Measurements from ENCODE around the gene GZF1. TPM values are rescaled to one million over a fixed set of nuclear protein-coding genes. Genes with fewer than 3 reads are reported as not detected.

Gene GZF1
- total RNA-seq, 1 donor, result 19.4 TPM

- TF ChIP-seq CTCF (IDR thresholded peaks at IDR 0.05; ENCODE audit: insufficient read depth, low read depth, low read length), result no peak
- DNase-seq (ENCODE audit: low read depth), result no peak
- no peak overlapping the region for H3K4me3 ChIP-seq (ENCODE audit: low read depth, low read length)
Observed at GRCh38 chr20:23367770-23368169, 5.8 kb downstream of the GZF1 start.

- no peak for TF ChIP-seq CTCF (IDR thresholded peaks at IDR 0.05; ENCODE audit: insufficient read depth, low read depth, low read length)
- DNase-seq (ENCODE audit: low read depth), result no peak
- H3K4me3 ChIP-seq (ENCODE audit: low read depth, low read length), result no peak overlapping the region
Observed at GRCh38 chr20:23368316-23369071, 6.5 kb downstream of the GZF1 start.

GRCh38 chr20:23369072-23369823 lies 7.3 kb downstream of the GZF1 start:
- TF ChIP-seq CTCF (IDR thresholded peaks at IDR 0.05; ENCODE audit: insufficient read depth, low read depth, low read length), result no peak
- no peak overlapping the region for H3K4me3 ChIP-seq (ENCODE audit: low read depth, low read length)
- DNase-seq (ENCODE audit: low read depth), result no peak

- no peak for DNase-seq (ENCODE audit: low read depth)
- H3K4me3 ChIP-seq (ENCODE audit: low read depth, low read length), result no peak overlapping the region
- no peak for TF ChIP-seq CTCF (IDR thresholded peaks at IDR 0.05; ENCODE audit: insufficient read depth, low read depth, low read length)
Observed at GRCh38 chr20:23370274-23370673, 8.3 kb downstream of the GZF1 start.

GRCh38 chr20:23370873-23371272 lies 8.9 kb downstream of the GZF1 start:
- no peak for DNase-seq (ENCODE audit: low read depth)
- H3K4me3 ChIP-seq (ENCODE audit: low read depth, low read length), result no peak overlapping the region
- no peak for TF ChIP-seq CTCF (IDR thresholded peaks at IDR 0.05; ENCODE audit: insufficient read depth, low read depth, low read length)

GRCh38 chr20:23371496-23371895 lies 9.5 kb downstream of the GZF1 start:
- no peak for DNase-seq (ENCODE audit: low read depth)
- TF ChIP-seq CTCF (IDR thresholded peaks at IDR 0.05; ENCODE audit: insufficient read depth, low read depth, low read length), result no peak
- no peak overlapping the region for H3K4me3 ChIP-seq (ENCODE audit: low read depth, low read length)
